GM12878 (cell line): ENCODE data around the gene CENPK. TPM values are rescaled to one million over a fixed set of nuclear protein-coding genes. Genes with fewer than 3 reads are reported as not detected.

ENCODE experiments used
- ATAC-seq: fragments of 200-7000 bp; cut with Tn5 transposase; 3 replicates; pipeline ENCODE4 v1.9.1; 2020; ENCODE audit warnings: mild to moderate bottlenecking, moderate library complexity
- BruUV-seq: library from RNA; stranded (reverse); fragments of 400-500 nt; replicated peaks from 2 replicates; lab custom pipeline; 2021; lab: Mats Ljungman, UMichigan
- CTCF ChIA-PET: fragments of 300-600 bp; sonication (Branson Sonifier 250); formaldehyde crosslinking; extraction: SDS; loops from one replicate; lab custom pipeline; 2021; ENCODE audit warnings: inconsistent platforms; lab: Yijun Ruan, JAX
- POLR2A ChIA-PET: fragments of 350-600 bp; formaldehyde crosslinking; extraction: SDS; loops from one replicate; lab custom pipeline; 2021; ENCODE audit warnings: inconsistent platforms; lab: Charles Lee
- RAD21 ChIA-PET: fragments of 300-600 bp; sonication (Branson Sonifier 250); formaldehyde crosslinking; loops from one replicate; lab custom pipeline; 2023; ENCODE audit warnings: antibody characterized with exemption; ENCODE audit not compliant: unreplicated experiment; lab: Charles Lee
- SMC1A ChIA-PET: fragments of 300-600 bp; sonication (Branson Sonifier 250); formaldehyde crosslinking; loops from one replicate; lab custom pipeline; 2023; ENCODE audit not compliant: unreplicated experiment, uncharacterized antibody; lab: Charles Lee
- DNase-seq: peaks from one replicate; pipeline ENCODE4 v3.0.0-alpha.2; 2011; ENCODE audit warnings: low read depth, low spot score
- FAIRE-seq: peaks from 3 replicates; lab custom pipeline; 2011; peaks lifted over from hg19 to GRCh38; lab: Jason Lieb, UNC
- H2AFZ ChIP-seq: 2 replicates; pipeline ENCODE4 v1.6.0; 2011; ENCODE audit warnings: low read depth, low read length, control low read depth; ENCODE audit not compliant: control insufficient read depth
- H3K27ac ChIP-seq: 2 replicates; pipeline ENCODE4 v1.5.1; 2011; ENCODE audit warnings: control low read depth; ENCODE audit not compliant: control insufficient read depth, insufficient read depth
- H3K27me3 ChIP-seq, 2 experiments: replicated peaks in 1 of 2; 2 replicates each; pipeline versions ENCODE4 v1.6.0 to v1.6.1; 2011; ENCODE audit warnings: low read length in 1 of 2; ENCODE audit not compliant: control insufficient read depth in 2 of 2, insufficient read depth in 2 of 2
- H3K36me3 ChIP-seq, 2 experiments: 2 replicates each; pipeline ENCODE4 v1.5.1; 2011; ENCODE audit warnings: low read length in 1 of 2; ENCODE audit not compliant: control insufficient read depth in 2 of 2, insufficient read depth in 2 of 2
- H3K4me1 ChIP-seq: 2 replicates; pipeline ENCODE4 v1.6.1; 2011; ENCODE audit warnings: mild to moderate bottlenecking, low read length, moderate library complexity, mixed read lengths; ENCODE audit not compliant: control insufficient read depth, insufficient read depth
- H3K4me2 ChIP-seq: 2 replicates; pipeline ENCODE4 v1.6.0; 2011; ENCODE audit warnings: control low read depth; ENCODE audit not compliant: control insufficient read depth, insufficient read depth
- H3K4me3 ChIP-seq: fragments of 200-600 bp; sonication (generic); 2 replicates; pipeline ENCODE4 v1.5.1; 2016
- H3K79me2 ChIP-seq: 2 replicates; pipeline ENCODE4 v1.6.0; 2011; ENCODE audit warnings: low read length; ENCODE audit not compliant: control insufficient read depth, insufficient read depth
- H3K9ac ChIP-seq: 2 replicates; pipeline ENCODE4 v1.8.0; 2011; ENCODE audit warnings: low read length, control low read depth, mixed read lengths; ENCODE audit not compliant: control insufficient read depth, insufficient read depth
- H3K9me3 ChIP-seq: replicated peaks from 3 replicates; pipeline ENCODE4 v1.5.1; 2011; ENCODE audit warnings: mild to moderate bottlenecking, low read length; ENCODE audit not compliant: control insufficient read depth, insufficient read depth
- H4K20me1 ChIP-seq: 2 replicates; pipeline ENCODE4 v1.6.0; 2011; ENCODE audit not compliant: control insufficient read depth, insufficient read depth
- ATF2 ChIP-seq: IDR thresholded peaks from 2 replicates; pipeline ENCODE4 v1.6.1; 2012; ENCODE audit warnings: low read length, inconsistent platforms
- ATF7 ChIP-seq: fragments of 450-650 bp; IDR thresholded peaks from 2 replicates; pipeline ENCODE4 v1.6.1; 2016; ENCODE audit warnings: low read depth, mild to moderate bottlenecking
- KLF5 ChIP-seq: fragments of 450-650 bp; IDR thresholded peaks from 2 replicates; pipeline ENCODE4 v1.6.1; 2014; ENCODE audit warnings: mild to moderate bottlenecking; ENCODE audit not compliant: partially characterized antibody
- NFIC ChIP-seq: IDR thresholded peaks from 2 replicates; pipeline ENCODE4 v1.6.1; 2012; ENCODE audit warnings: low read depth, mild to moderate bottlenecking, inconsistent platforms, low read length, moderate library complexity
- NRF1 ChIP-seq: conservative IDR thresholded peaks from 2 replicates; pipeline ENCODE4 v1.6.1; 2011; ENCODE audit warnings: mild to moderate bottlenecking, low read depth, low read length, improper control_type of control experiment
- RB1 ChIP-seq: fragments of 450-650 bp; formaldehyde crosslinking; IDR thresholded peaks from 2 replicates; pipeline ENCODE4 v1.6.1; 2017; ENCODE audit warnings: mild to moderate bottlenecking, borderline replicate concordance
- REST ChIP-seq: IDR thresholded peaks from 2 replicates; pipeline ENCODE4 v1.6.1; 2012; ENCODE audit warnings: mild to moderate bottlenecking, low read depth, low read length
- SUPT20H ChIP-seq: IDR thresholded peaks from 2 replicates; pipeline ENCODE4 v1.6.1; 2011; ENCODE audit warnings: low read depth, mild to moderate bottlenecking, low read length, moderate library complexity, borderline replicate concordance; ENCODE audit not compliant: control insufficient read depth
- TCF7 ChIP-seq: IDR thresholded peaks from 2 replicates; pipeline ENCODE4 v1.6.1; 2014; ENCODE audit warnings: antibody characterized with exemption, borderline replicate concordance
- ZNF592 ChIP-seq: fragments of 450-650 bp; IDR thresholded peaks from 2 replicates; pipeline ENCODE4 v1.6.1; 2017; ENCODE audit warnings: mild to moderate bottlenecking, moderate library complexity
- WGBS: methylation state at CpG from one replicate; pipeline ENCODE4 v1.1.6; 2016; ENCODE audit warnings: low lambda C conversion rate; ENCODE audit not compliant: insufficient replicate concordance, insufficient coverage; ENCODE audit errors: missing lambda C conversion rate; 5-methylcytosine and 5-hydroxymethylcytosine counted together
- in situ Hi-C: fragments of 300-500 bp; cut with MboI; formaldehyde crosslinking; loops from 9 replicates; pipeline ENCODE4 v1.14.3; 2018; ENCODE audit warnings: mixed read lengths
- intact Hi-C: fragments of 100-400 bp; cut with micrococcal nuclease; formaldehyde crosslinking; loops from one replicate; pipeline ENCODE4 v1.14.2; 2022; ENCODE audit not compliant: unreplicated experiment
- polyA plus RNA-seq, 11 experiments: library from polyadenylated mRNA; depleted of rRNA in 4 of 11; unstranded in 6 of 11; stranded (reverse) in 5 of 11; fragments of >200 nt; fragmentation: Nextera tagmentation in 4 of 11; fragmentation: Illumina TruSeq in 1 of 11; extraction: Ambion mirVana in 4 of 11; extraction: Trizol in 1 of 11; gene quantifications; 1 replicate in 1 of 11; 2 replicates in 10 of 11; pipeline versions ENCODE4 v1.2.1 to v1.2.3, GENCODE V29; 2011 to 2016; ENCODE audit warnings: inconsistent platforms in 2 of 11, missing spikeins in 2 of 11, low read depth in 1 of 11
- total RNA-seq, 4 experiments: library from RNA; depleted of rRNA in 3 of 4; stranded (reverse); fragments of >200 nt in 3 of 4; fragmentation: Illumina TruSeq in 1 of 4; extraction: Trizol in 1 of 4; gene quantifications; 2 replicates each; pipeline versions ENCODE4 v1.2.1 to v1.2.3, GENCODE V29; 2013 to 2021

CENPK gene
- total and polyA plus RNA-seq, 10 of the 15 experiments (the other 5 are each of a cell fraction or from before 2014, with no cell fraction given) = 29.5 to 94.3 (median 43.2) TPM

DNA sequence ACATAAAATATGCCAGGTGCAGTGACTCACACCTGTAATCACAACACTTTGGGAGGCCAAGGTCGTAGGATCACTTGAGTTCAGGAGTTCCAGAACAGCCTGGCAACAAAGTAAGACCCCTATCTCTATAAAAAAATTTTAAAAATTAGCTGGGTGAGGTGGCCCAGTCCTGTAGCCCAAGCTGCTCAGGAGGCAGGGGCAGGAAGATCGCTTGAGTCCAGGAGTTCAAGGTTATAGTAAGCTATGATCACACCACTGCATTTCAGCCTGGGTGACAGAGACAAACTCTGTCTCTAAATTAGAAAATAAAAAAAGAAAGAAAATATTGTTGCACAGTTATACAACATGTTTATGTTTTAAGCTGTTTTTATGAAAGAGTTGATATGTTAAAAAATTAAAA lies 6.8 kb downstream of the CENPK start:
- no peak for TF ChIP-seq ATF7
- TF ChIP-seq RB1 = no peak
- no peak for TF ChIP-seq ZNF592
- TF ChIP-seq SUPT20H = no peak
- no peak for TF ChIP-seq NRF1
- TF ChIP-seq ATF2 = no peak
- no peak for TF ChIP-seq NFIC
- TF ChIP-seq TCF7 = no peak
- TF ChIP-seq REST = no peak
- no peak for TF ChIP-seq KLF5
- no TSS peak for BruUV-seq
- Histone ChIP-seq H2AFZ (no peak overlapping the region), H3K4me2 (no peak overlapping the region), H3K4me1 (no peaks in the 10 kb centered on the region), H3K9ac (no peak overlapping the region), H3K4me3 (no peak overlapping the region), H4K20me1 (no peaks in the 10 kb centered on the region), H3K36me3 (peaks cover 0 to under 1% of the 10 kb centered on the region in 2 experiments; a peak in 2 of 4 replicates), H3K27me3 (no peaks in the 10 kb centered on the region), H3K79me2 (peaks cover 11% of the 10 kb centered on the region), H3K9me3 (no peaks in the 10 kb centered on the region), H3K27ac (no peak overlapping the region)
- ChIA-PET POLR2A (interaction anchor here (0.9 to 1.2 kb wide), 2 partner anchors 12 to 370 kb away, joined by 3 to 4 read pairs; partner anchors contain the start of gene ERBIN), RAD21 (interaction anchor here (1.2 to 1.6 kb wide), 2 partner anchors 11 to 74 kb away, joined by 3 read pairs; no protein-coding TSS in a partner anchor), CTCF (interaction anchor here (1.0 to 1.2 kb wide), 2 partner anchors 37 to 74 kb away, joined by 3 read pairs; partner anchors contain the start of gene ADAMTS6), SMC1A (interaction anchor here (0.8 to 2.0 kb wide), 6 partner anchors 24 to 746 kb away, joined by 3 to 5 read pairs (median 4); no protein-coding TSS in a partner anchor)
- DNase-seq = no peak
- FAIRE-seq = no peak
- ATAC-seq = no peak
- intact Hi-C loops (no loop called here), in situ Hi-C loops (no loop called here)
- 91% methylated on average over 2 of the region's 2 CpGs for WGBS
